PC-9 (cell line): ENCODE results near the gene HEMK1. TPM values are rescaled to one million over a fixed set of nuclear protein-coding genes. Genes with fewer than 3 reads are reported as not detected.

Experiments used
- BruUV-seq: library from RNA; stranded (reverse); fragments of 400-500 nt; replicated peaks from 2 replicates; lab custom pipeline; 2021; lab: Mats Ljungman, UMichigan
- CTCF ChIA-PET: fragments of 300-600 bp; sonication (Branson Sonifier 250); formaldehyde crosslinking; loops from one replicate; lab custom pipeline; 2022; ENCODE audit warnings: antibody characterized with exemption; lab: Charles Lee
- POLR2A ChIA-PET: fragments of 300-600 bp; sonication (Branson Sonifier 250); formaldehyde crosslinking; loops from one replicate; lab custom pipeline; 2022; ENCODE audit warnings: antibody characterized with exemption; ENCODE audit not compliant: unreplicated experiment; lab: Charles Lee
- DNase-seq, 2 experiments: peaks; one replicate each; pipeline versions ENCODE4 v3.0.0 to v3.0.0-alpha.2; 2015 to 2022; ENCODE audit warnings: mixed read lengths in 1 of 2
- H2AFZ ChIP-seq: fragments of 200-600 bp; sonication (generic); 2 replicates; pipeline ENCODE4 v1.8.1; 2017; ENCODE audit warnings: antibody characterized with exemption
- H3F3A ChIP-seq: fragments of 200-600 bp; sonication (generic); 2 replicates; pipeline ENCODE4 v1.8.1; 2017; ENCODE audit warnings: antibody characterized with exemption, mild to moderate bottlenecking, low read depth; ENCODE audit not compliant: insufficient read depth
- H3K27ac ChIP-seq: fragments of 200-600 bp; sonication (generic); 2 replicates; pipeline ENCODE4 v1.6.1; 2016; ENCODE audit warnings: mixed run types
- H3K27me3 ChIP-seq: fragments of 200-600 bp; sonication (generic); 2 replicates; pipeline ENCODE4 v1.6.1; 2016; ENCODE audit warnings: low read depth, mixed run types; ENCODE audit not compliant: insufficient read depth
- H3K36me3 ChIP-seq: fragments of 200-600 bp; sonication (generic); 2 replicates; pipeline ENCODE4 v1.6.1; 2016; ENCODE audit warnings: low read depth, mixed run types
- H3K4me1 ChIP-seq: fragments of 200-600 bp; sonication (generic); replicated peaks from 2 replicates; pipeline ENCODE4 v1.6.1; 2016; ENCODE audit warnings: mixed run types; ENCODE audit not compliant: insufficient read depth
- H3K4me2 ChIP-seq: fragments of 200-600 bp; sonication (generic); 2 replicates; pipeline ENCODE4 v1.6.1; 2017; ENCODE audit warnings: mixed run types
- H3K4me3 ChIP-seq: fragments of 200-600 bp; sonication (generic); 2 replicates; pipeline ENCODE4 v1.6.1; 2016; ENCODE audit warnings: mixed run types
- H3K79me2 ChIP-seq: fragments of 200-600 bp; sonication (generic); 2 replicates; pipeline ENCODE4 v1.6.1; 2017; ENCODE audit warnings: low read depth, mixed run types
- H3K9me2 ChIP-seq: fragments of 200-600 bp; sonication (generic); 2 replicates; pipeline ENCODE4 v1.8.1; 2017; ENCODE audit warnings: mild to moderate bottlenecking; ENCODE audit not compliant: insufficient read depth
- H3K9me3 ChIP-seq: fragments of 200-600 bp; sonication (generic); 2 replicates; pipeline ENCODE4 v1.8.1; 2016; ENCODE audit warnings: low read depth; ENCODE audit not compliant: insufficient read depth
- H4K20me1 ChIP-seq: fragments of 200-600 bp; sonication (generic); 2 replicates; pipeline ENCODE4 v1.8.1; 2017; ENCODE audit not compliant: insufficient read depth
- EZH2 ChIP-seq: fragments of 200-600 bp; sonication (generic); IDR thresholded peaks from 2 replicates; pipeline ENCODE4 v1.8.0; 2017; ENCODE audit warnings: antibody characterized with exemption, low read depth
- intact Hi-C: fragments of 100-400 bp; cut with micrococcal nuclease; formaldehyde crosslinking; loops from one replicate; pipeline ENCODE4 v1.10.0; 2022; ENCODE audit not compliant: unreplicated experiment
- total RNA-seq: library from RNA; stranded (reverse); gene quantifications from 2 replicates; pipeline ENCODE4 v1.2.3, GENCODE V29; 2021
- TF ChIP-seq, protein P1 (sequence below): fragments of 200-600 bp; sonication (generic); conservative IDR thresholded peaks from 2 replicates; pipeline ENCODE4 v1.6.1; 2017; ENCODE audit warnings: mixed run types, antibody characterized with exemption, mild to moderate bottlenecking, moderate library complexity

HEMK1 gene
- total RNA-seq, 1 experiment from 2014 or later = 20.6 TPM

DNA sequence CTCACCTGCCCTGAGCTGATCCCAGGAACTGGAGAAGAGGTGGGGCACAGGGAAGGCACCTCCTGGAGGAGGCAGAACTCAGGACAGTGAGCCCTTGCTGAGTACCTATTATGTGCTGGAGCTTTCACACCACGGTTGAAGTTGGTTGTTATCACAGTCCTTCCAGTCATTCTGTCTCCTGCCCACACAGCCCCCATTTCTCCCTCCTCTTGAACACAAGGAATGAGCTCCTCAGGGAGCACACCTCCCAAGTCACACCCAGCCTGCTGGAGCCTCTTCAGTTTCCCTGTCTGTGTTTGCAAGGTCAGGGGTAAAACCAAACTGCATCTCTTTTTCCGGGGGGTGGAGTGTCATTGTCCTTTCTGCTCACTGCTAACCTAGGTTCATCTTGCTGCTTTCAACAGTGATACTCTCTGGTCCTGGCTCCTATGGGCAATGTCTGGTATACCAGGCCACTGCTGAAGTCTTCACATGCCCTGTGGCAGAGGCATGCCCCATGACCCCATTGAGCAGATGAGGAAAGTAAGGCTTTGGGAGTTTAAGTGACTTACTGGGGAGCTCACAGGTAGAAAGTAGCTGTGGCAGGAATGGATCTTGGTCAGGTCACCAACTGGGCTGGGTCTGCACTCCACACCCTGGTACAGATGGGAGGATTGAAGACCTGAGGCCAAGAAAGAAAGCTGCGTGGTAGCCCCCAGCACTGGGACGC is 31.7 kb upstream of the HEMK1 start:
- Histone ChIP-seq H3F3A (no peaks in the 10 kb centered on the region), H3K9me3 (no peaks in the 10 kb centered on the region), H3K4me2 (no peak overlapping the region), H4K20me1 (no peaks in the 10 kb centered on the region), H3K4me3 (no peak overlapping the region), H3K27me3 (peaks cover 61% of the 10 kb centered on the region), H3K9me2 (no peaks in the 10 kb centered on the region), H3K4me1 (no peaks in the 10 kb centered on the region), H3K79me2 (no peaks in the 10 kb centered on the region), H2AFZ (no peak overlapping the region), H3K27ac (no peak overlapping the region), H3K36me3 (no peaks in the 10 kb centered on the region)
- DNase-seq = no peak
- TF ChIP-seq, protein P1, sequence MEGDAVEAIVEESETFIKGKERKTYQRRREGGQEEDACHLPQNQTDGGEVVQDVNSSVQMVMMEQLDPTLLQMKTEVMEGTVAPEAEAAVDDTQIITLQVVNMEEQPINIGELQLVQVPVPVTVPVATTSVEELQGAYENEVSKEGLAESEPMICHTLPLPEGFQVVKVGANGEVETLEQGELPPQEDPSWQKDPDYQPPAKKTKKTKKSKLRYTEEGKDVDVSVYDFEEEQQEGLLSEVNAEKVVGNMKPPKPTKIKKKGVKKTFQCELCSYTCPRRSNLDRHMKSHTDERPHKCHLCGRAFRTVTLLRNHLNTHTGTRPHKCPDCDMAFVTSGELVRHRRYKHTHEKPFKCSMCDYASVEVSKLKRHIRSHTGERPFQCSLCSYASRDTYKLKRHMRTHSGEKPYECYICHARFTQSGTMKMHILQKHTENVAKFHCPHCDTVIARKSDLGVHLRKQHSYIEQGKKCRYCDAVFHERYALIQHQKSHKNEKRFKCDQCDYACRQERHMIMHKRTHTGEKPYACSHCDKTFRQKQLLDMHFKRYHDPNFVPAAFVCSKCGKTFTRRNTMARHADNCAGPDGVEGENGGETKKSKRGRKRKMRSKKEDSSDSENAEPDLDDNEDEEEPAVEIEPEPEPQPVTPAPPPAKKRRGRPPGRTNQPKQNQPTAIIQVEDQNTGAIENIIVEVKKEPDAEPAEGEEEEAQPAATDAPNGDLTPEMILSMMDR = no peak
- no peak for TF ChIP-seq EZH2
- CTCF ChIA-PET = no interaction called here
- no TSS peak for BruUV-seq
- POLR2A ChIA-PET = interaction anchor here (0.5 kb wide), 1 partner anchor 111 kb away, joined by 3 read pairs; no protein-coding TSS in a partner anchor
- intact Hi-C loops = no loop called here

DNA sequence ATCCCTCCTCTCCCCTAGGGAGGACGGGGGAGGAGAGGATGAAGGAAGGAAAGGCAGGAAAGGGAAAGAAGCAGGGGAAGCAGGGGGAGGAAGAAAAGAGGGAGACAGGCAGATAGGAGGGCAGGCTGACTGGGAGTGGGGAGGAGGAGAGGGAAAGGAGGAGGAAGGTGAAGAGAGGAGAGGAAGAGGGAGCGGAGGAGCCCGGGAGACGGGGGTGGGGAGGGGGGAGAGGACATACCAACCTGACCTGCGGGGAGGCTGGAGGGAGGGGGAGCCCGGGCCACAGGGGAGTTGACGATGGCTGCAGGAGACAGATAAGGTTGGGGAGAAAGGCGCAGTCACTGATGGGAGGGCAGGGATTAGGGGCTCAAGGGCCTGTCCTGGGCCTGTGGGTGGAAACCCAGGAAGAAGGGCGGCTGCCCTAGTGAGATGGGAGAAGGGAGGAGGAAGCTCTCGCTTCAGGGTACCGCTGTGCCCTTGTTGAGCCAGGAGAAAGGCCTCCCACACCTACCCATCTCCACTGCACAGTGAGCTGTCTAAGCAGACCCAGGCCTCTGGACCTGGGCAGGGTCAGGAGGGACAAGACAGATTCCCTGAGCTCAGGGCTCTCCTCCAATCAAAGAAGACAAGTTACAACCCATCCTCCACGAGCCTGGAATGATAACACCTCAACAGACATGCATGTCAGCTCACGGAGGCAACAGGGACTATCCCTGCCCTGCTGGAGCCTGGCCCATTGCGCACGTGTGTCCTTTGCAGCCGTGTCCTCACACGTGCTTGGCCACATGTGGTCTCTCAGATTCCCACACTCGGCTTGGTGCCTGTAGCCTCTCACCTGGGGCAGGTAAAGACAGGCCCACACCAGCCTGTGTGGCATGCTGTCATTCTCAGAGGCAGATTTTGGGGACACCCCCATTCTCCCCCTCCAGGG is 29.7 kb upstream of the HEMK1 start:
- TF ChIP-seq EZH2 = no peak
- TF ChIP-seq, protein P1 = no peak
- no peaks in the 10 kb centered on the region for H3K79me2 ChIP-seq
- no peaks in the 10 kb centered on the region for H3K4me1 ChIP-seq
- H3K27me3 ChIP-seq = peaks cover 50% of the 10 kb centered on the region
- no peaks in the 10 kb centered on the region for H3K9me2 ChIP-seq
- no peak overlapping the region for H3K4me3 ChIP-seq
- H4K20me1 ChIP-seq = no peaks in the 10 kb centered on the region
- H2AFZ ChIP-seq = no peak overlapping the region
- intact Hi-C loops = no loop called here
- no peaks in the 10 kb centered on the region for H3K36me3 ChIP-seq
- ChIA-PET CTCF (interaction anchor here (0.6 kb wide), 3 partner anchors 17 to 88 kb away, joined by 3 read pairs; no protein-coding TSS in a partner anchor), POLR2A (no interaction called here)
- no peaks in the 10 kb centered on the region for H3K9me3 ChIP-seq
- DNase-seq = no peak
- H3K27ac ChIP-seq = no peak overlapping the region
- BruUV-seq = no TSS peak
- no peak overlapping the region for H3K4me2 ChIP-seq
- no peaks in the 10 kb centered on the region for H3F3A ChIP-seq
